Osteoblast (primary cell): ENCODE results near the gene BMP5. TPM values are rescaled to one million over a fixed set of nuclear protein-coding genes. Genes with fewer than 3 reads are reported as not detected.

Experiments used
- DNase-seq: peaks from one replicate; pipeline ENCODE4 v3.0.0; 2011; ENCODE audit warnings: low spot score, mixed read lengths; ENCODE audit not compliant: insufficient read length; ENCODE audit errors: missing footprints
- H2AFZ ChIP-seq: 2 replicates; pipeline ENCODE4 v1.6.0; 2011; ENCODE audit warnings: mild to moderate bottlenecking, low read length
- H3K27ac ChIP-seq: 2 replicates; pipeline ENCODE4 v1.5.1; 2011; ENCODE audit warnings: mild to moderate bottlenecking, low read depth, low read length, moderate library complexity
- H3K27me3 ChIP-seq: 2 replicates; pipeline ENCODE4 v1.6.0; 2012; ENCODE audit warnings: mild to moderate bottlenecking, control low read depth, inconsistent platforms, low read length, moderate library complexity; ENCODE audit not compliant: insufficient read depth
- H3K36me3 ChIP-seq: 2 replicates; pipeline ENCODE4 v1.5.1; 2011; ENCODE audit warnings: mild to moderate bottlenecking, low read length, control low read depth, moderate library complexity; ENCODE audit not compliant: insufficient read depth
- H3K4me1 ChIP-seq: 2 replicates; pipeline ENCODE4 v1.5.1; 2011; ENCODE audit warnings: mild to moderate bottlenecking, low read length, control low read depth, moderate library complexity; ENCODE audit not compliant: insufficient read depth
- H3K4me2 ChIP-seq: 2 replicates; pipeline ENCODE4 v1.6.0; 2011; ENCODE audit warnings: mild to moderate bottlenecking, low read length; ENCODE audit not compliant: insufficient read depth
- H3K4me3 ChIP-seq: fragments of 200-600 bp; sonication (generic); 3 replicates; pipeline ENCODE4 v1.5.1; 2012; ENCODE audit warnings: mild to moderate bottlenecking, low read length, inconsistent platforms; ENCODE audit not compliant: insufficient read depth
- H3K79me2 ChIP-seq: 2 replicates; pipeline ENCODE4 v1.6.0; 2012; ENCODE audit warnings: mild to moderate bottlenecking, low read length, control low read depth, inconsistent platforms; ENCODE audit not compliant: insufficient read depth
- H3K9me3 ChIP-seq: 2 replicates; pipeline ENCODE4 v1.5.1; 2011; ENCODE audit warnings: low read depth, low read length, control low read depth
- H4K20me1 ChIP-seq: 2 replicates; pipeline ENCODE4 v1.6.0; 2012; ENCODE audit warnings: mild to moderate bottlenecking, low read length, control low read depth; ENCODE audit not compliant: insufficient read depth
- total RNA-seq: library from RNA; depleted of rRNA; stranded (reverse); fragments of >200 nt; gene quantifications from 2 replicates; pipeline ENCODE4 v1.2.3, GENCODE V29; 2012
- TF ChIP-seq, protein P1 (sequence below): IDR thresholded peaks from 2 replicates; pipeline ENCODE4 v1.5.1; 2011; ENCODE audit warnings: mild to moderate bottlenecking, low read depth, low read length, moderate library complexity; ENCODE audit errors: extremely low read depth

Gene BMP5
- total RNA-seq, 1 donor: 0.36 TPM

DNA sequence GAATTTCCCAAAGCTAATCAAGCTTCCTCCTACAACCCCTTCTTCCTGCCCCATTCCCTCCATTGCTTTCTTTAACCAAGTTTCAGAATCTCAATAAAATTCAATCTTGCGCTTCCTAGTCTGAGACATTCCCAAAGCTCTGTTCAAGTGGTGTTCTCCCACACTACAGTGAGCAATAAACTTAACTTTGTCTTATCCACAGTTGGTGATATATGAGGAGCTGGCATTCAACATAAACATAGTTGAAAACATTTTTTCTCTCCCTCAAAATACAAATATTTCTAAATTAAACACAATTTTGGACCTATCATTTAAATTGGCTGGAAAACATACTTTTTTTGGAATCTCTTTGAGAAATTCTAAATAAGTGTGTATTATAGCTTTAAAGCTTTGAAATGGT is 166.7 kb downstream of the BMP5 start:
- Histone ChIP-seq H4K20me1 (no peaks in the 10 kb centered on the region), H3K4me2 (no peak overlapping the region), H3K27ac (no peak overlapping the region), H3K4me1 (no peaks in the 10 kb centered on the region), H3K27me3 (no peaks in the 10 kb centered on the region), H3K79me2 (no peaks in the 10 kb centered on the region), H3K36me3 (no peaks in the 10 kb centered on the region), H3K9me3 (no peaks in the 10 kb centered on the region), H2AFZ (no peak overlapping the region), H3K4me3 (no peak overlapping the region)
- TF ChIP-seq, protein P1, sequence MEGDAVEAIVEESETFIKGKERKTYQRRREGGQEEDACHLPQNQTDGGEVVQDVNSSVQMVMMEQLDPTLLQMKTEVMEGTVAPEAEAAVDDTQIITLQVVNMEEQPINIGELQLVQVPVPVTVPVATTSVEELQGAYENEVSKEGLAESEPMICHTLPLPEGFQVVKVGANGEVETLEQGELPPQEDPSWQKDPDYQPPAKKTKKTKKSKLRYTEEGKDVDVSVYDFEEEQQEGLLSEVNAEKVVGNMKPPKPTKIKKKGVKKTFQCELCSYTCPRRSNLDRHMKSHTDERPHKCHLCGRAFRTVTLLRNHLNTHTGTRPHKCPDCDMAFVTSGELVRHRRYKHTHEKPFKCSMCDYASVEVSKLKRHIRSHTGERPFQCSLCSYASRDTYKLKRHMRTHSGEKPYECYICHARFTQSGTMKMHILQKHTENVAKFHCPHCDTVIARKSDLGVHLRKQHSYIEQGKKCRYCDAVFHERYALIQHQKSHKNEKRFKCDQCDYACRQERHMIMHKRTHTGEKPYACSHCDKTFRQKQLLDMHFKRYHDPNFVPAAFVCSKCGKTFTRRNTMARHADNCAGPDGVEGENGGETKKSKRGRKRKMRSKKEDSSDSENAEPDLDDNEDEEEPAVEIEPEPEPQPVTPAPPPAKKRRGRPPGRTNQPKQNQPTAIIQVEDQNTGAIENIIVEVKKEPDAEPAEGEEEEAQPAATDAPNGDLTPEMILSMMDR: no peak
- no peak for DNase-seq

DNA sequence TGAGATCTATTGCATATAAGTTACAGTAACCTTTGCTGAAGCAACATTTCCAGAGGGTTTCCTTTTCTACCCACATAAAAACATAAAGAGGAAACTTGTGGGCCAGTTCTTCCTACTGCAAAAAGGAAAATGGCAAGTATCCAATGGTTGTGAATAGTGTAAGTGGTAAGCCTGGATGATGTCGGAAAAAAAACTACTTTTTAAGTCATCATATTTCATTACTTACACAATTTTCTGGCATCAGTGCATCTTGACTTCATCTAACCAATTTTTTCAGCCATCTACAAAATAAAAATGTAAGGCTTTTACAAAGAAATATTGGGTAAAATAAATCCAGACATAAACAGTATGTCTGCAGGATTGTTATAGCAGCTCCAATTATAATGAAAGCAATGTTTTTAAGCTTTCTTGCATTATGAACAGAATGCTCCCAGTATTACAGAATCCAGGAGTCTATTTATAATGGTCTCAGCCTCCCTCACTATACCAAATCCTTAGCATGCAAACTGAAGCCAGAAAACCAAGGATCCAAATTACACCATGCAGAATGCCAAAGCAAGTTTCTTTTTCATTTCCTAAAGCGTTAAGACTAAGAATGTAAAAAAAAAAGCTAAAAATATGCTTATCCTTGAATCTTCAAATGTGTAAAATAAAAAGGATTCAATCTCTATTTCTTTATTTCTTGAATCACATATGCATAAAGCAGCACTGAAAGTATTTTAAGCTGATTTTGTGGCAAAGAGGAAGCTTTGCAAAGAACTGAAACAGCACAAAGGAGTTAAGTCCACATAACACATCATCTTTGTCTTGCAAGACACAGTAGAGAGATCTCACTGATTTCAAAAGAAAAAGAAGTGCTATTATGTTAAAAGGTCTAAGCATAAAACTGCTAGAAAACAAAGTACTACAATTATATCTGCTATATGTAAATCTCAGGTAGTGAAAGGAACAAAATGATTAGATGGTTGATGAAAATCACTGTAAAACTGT is 169.6 kb downstream of the BMP5 start:
- TF ChIP-seq, protein P1: no peak

DNA sequence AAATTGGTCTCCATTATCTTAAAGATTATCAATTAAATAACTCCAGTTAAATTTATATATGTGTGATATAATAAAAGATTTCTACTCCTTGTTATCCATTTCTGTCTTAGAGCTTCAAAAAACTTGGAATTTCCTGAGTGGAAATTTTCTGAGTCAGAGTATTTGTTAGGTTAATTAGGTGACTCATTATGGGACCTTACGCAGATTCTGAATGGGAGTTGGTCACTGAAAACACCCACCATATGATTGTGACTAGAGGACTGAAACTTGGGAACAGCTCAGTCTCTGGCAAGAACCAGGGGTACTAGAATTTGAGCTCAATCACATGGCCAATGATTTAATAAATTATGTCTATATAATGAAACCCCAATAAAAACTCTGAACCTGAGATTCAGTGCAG is 171.0 kb downstream of the BMP5 start:
- no peak overlapping the region for H3K27ac ChIP-seq
- no peak for DNase-seq
- H3K4me1 ChIP-seq: no peaks in the 10 kb centered on the region

More for the DNA sequence above, 169.6 kb downstream of the BMP5 start:
- Histone ChIP-seq H3K36me3 (no peaks in the 10 kb centered on the region), H3K27ac (no peak overlapping the region), H3K4me1 (no peaks in the 10 kb centered on the region), H3K27me3 (no peaks in the 10 kb centered on the region), H3K9me3 (no peaks in the 10 kb centered on the region), H3K79me2 (no peaks in the 10 kb centered on the region), H4K20me1 (no peaks in the 10 kb centered on the region), H2AFZ (no peak overlapping the region), H3K4me3 (no peak overlapping the region), H3K4me2 (no peak overlapping the region)
- no peak for DNase-seq

More for the DNA sequence above, 171.0 kb downstream of the BMP5 start:
- no peaks in the 10 kb centered on the region for H4K20me1 ChIP-seq
- no peak overlapping the region for H2AFZ ChIP-seq
- no peak overlapping the region for H3K4me2 ChIP-seq
- TF ChIP-seq, protein P1: no peak
- H3K4me3 ChIP-seq: no peak overlapping the region
- H3K36me3 ChIP-seq: no peaks in the 10 kb centered on the region
- H3K27me3 ChIP-seq: no peaks in the 10 kb centered on the region
- no peaks in the 10 kb centered on the region for H3K9me3 ChIP-seq
- no peaks in the 10 kb centered on the region for H3K79me2 ChIP-seq
